ENCODE data around the gene JAK1. TPM values are rescaled to one million over a fixed set of nuclear protein-coding genes. Genes with fewer than 3 reads are reported as not detected.

JAK1 gene
- total and polyA plus RNA-seq, 2 of the 8 experiments (the other 6 are each of a cell fraction or from before 2014, with no cell fraction given) = 7.8 to 24.5 TPM

- FAIRE-seq = no peak
- CTCF ChIA-PET (ENCODE audit: partially characterized antibody) = no interaction called here
Measured at GRCh38 chr1:64880449-64880848, 85.9 kb downstream of the JAK1 start.

More at GRCh38 chr1:64880449-64880848, 85.9 kb downstream of the JAK1 start:
- no peak overlapping the region for H3K4ac ChIP-seq (replicated peaks; ENCODE audit: insufficient read length, low read depth, low read length)
- WGBS, 2 experiments (ENCODE audit: extremely low coverage in 1 of 2, insufficient coverage in 1 of 2, insufficient read length in 1 of 2, insufficient replicate concordance in 2 of 2, low coverage in 1 of 2, low lambda C conversion rate in 2 of 2, missing lambda C conversion rate in 1 of 2) = 92% methylated on average over 4 of the region's 4 CpGs; no CpG with 5 or more reads in 1 of the 2 experiments
- DNase-seq (ENCODE audit: low read depth in 1 of 2, low spot score in 2 of 2) = peak in 1 of 2 experiments; percentile 13
- POLR2A ChIA-PET (ENCODE audit: partially characterized antibody) = no interaction called here
- no peak overlapping the region for H4K91ac ChIP-seq (replicated peaks; ENCODE audit: insufficient read length, low read length)
- H2AK5ac ChIP-seq (ENCODE audit: low read depth, low read length) = no peak overlapping the region
- H3K79me2 ChIP-seq (ENCODE audit: control insufficient read depth in 1 of 2, insufficient read depth in 2 of 2, low read length in 2 of 2) = no peaks in the 10 kb centered on the region
- H2BK15ac ChIP-seq (ENCODE audit: low read length) = no peak overlapping the region
- H4K20me1 ChIP-seq (replicated peaks in 1 of 2; ENCODE audit: control insufficient read depth in 1 of 2, insufficient read depth in 2 of 2, low read length in 2 of 2) = no peaks in the 10 kb centered on the region
- TF ChIP-seq HDAC2 (IDR thresholded peaks at IDR 0.05; ENCODE audit: borderline replicate concordance in 1 of 2, low read depth in 2 of 2, low read length in 2 of 2) (no peak), RNF2 (IDR thresholded peaks at IDR 0.05; ENCODE audit: borderline replicate concordance, low read depth, low read length, missing control alignments, poor library complexity, severe bottlenecking) (no peak), BRCA1 (IDR thresholded peaks at IDR 0.05; ENCODE audit: low read depth, low read length) (no peak), E2F6 (IDR thresholded peaks at IDR 0.05) (no peak), RXRA (IDR thresholded peaks at IDR 0.05; ENCODE audit: insufficient read depth, low read depth, low read length) (no peak), TAF7 (optimal IDR thresholded peaks at IDR 0.05; ENCODE audit: borderline replicate concordance, low read depth, low read length) (no peak), KDM5A (IDR thresholded peaks at IDR 0.05; ENCODE audit: low read length) (no peak), ATF2 (IDR thresholded peaks at IDR 0.05; ENCODE audit: low read length) (no peak), SIX5 (IDR thresholded peaks at IDR 0.05; ENCODE audit: low read depth, low read length) (no peak), POU5F1 (IDR thresholded peaks at IDR 0.05; ENCODE audit: low read depth, low read length) (no peak)
- no peak overlapping the region for H4K5ac ChIP-seq (ENCODE audit: insufficient read length, low read depth, low read length)
- no peak overlapping the region for H2AFZ ChIP-seq (ENCODE audit: low read length)
- H3K27ac ChIP-seq (ENCODE audit: low read depth, low read length) = no peak overlapping the region
- H2BK20ac ChIP-seq (ENCODE audit: low read length) = no peak overlapping the region
- H3K23ac ChIP-seq (ENCODE audit: insufficient read length) = no peak overlapping the region
- no peak overlapping the region for H4K8ac ChIP-seq (ENCODE audit: extremely low read depth, insufficient read depth, low read length)
- no peak overlapping the region for H2BK12ac ChIP-seq (ENCODE audit: low read depth, low read length)
- H2BK120ac ChIP-seq (replicated peaks; ENCODE audit: low read depth, low read length) = no peak overlapping the region
- H3K36me3 ChIP-seq (ENCODE audit: control insufficient read depth in 2 of 4, insufficient read depth in 4 of 4, low read length in 3 of 4) = no peaks in the 10 kb centered on the region
- no peak overlapping the region for H3K9ac ChIP-seq (replicated peaks in 1 of 4; ENCODE audit: extremely low read depth in 1 of 4, low read depth in 3 of 4, low read length in 3 of 4)
- H2BK5ac ChIP-seq (ENCODE audit: low read depth, low read length) = no peak overlapping the region
- no peak overlapping the region for H3K4me2 ChIP-seq (ENCODE audit: insufficient read depth in 1 of 2, low read depth in 2 of 2, low read length in 2 of 2)
- H3K4me1 ChIP-seq (replicated peaks in 1 of 4; ENCODE audit: control insufficient read depth in 3 of 4, insufficient read depth in 4 of 4, low read length in 3 of 4) = peaks cover 0 to 3% (median 1%) of the 10 kb centered on the region in 4 experiments; a peak in 3 of 7 replicates
- no peak overlapping the region for H3K14ac ChIP-seq (ENCODE audit: insufficient read length)
- H3K18ac ChIP-seq (ENCODE audit: extremely low read depth, low read length) = no peak overlapping the region
- H3K4me3 ChIP-seq (ENCODE audit: extremely low read depth in 1 of 4, insufficient read depth in 2 of 4, low read depth in 3 of 4, low read length in 4 of 4) = no peak overlapping the region
- H3K56ac ChIP-seq (replicated peaks; ENCODE audit: insufficient read length, low read depth, low read length) = no peak overlapping the region
- H3K23me2 ChIP-seq (ENCODE audit: low read depth, low read length) = no peaks in the 10 kb centered on the region
- H3K79me1 ChIP-seq (ENCODE audit: low read depth, low read length) = no peaks in the 10 kb centered on the region
- H3K27me3 ChIP-seq (replicated peaks in 1 of 4; ENCODE audit: control insufficient read depth in 3 of 4, extremely low read depth in 1 of 4, insufficient read depth in 3 of 4, low read length in 3 of 4) = no peaks in the 10 kb centered on the region
- H3K9me3 ChIP-seq (ENCODE audit: insufficient read depth in 2 of 2, low read depth in 1 of 2, low read length in 1 of 2) = no peaks in the 10 kb centered on the region

Measured in H1 (cell line).